ENCODE measurements around the gene PYCR2.
"Not testable (repeated sequence)": the region's sequence is repeated elsewhere in the genome, so short reads cannot be mapped to it uniquely, and the experiment has no call there.

Gene PYCR2

DNA sequence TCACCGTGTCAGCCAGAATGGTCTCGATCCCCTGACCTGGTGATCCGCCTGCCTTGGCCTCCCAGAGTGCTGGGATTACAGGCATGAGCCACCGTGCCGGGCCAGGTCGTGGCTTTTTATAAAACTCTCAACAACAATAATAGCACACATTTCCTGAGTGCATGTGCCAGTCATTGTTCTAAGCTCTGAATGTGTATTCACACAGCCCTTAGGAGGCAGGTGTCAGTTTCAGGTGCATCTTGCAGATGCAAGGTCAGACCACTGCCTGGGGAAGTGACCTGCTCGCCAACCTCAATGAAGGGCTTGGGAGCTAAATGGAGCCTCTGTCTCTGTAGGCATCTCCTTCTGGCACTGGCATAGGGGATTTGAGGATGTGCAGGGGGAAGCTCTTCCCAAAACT lies 18.5 kb upstream of the PYCR2 start:
- DNase-seq (ENCODE audit: low read depth in 3 of 3), result no peak

DNA sequence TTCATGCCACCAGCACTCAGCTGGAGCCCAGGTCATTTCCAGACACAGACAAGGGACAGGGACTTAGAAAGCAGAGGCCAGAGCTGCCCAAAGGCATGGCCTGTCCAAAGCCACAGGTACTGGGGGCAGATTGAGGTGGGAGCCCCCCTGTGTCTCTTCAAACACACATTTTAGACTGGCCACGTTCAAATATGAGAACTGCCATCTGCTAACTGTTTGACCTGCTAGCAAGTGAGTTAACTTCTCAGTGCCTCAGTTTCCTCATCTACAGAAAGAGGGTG lies 17.8 kb upstream of the PYCR2 start:
- no peak for DNase-seq (ENCODE audit: low read depth in 3 of 3)

DNA sequence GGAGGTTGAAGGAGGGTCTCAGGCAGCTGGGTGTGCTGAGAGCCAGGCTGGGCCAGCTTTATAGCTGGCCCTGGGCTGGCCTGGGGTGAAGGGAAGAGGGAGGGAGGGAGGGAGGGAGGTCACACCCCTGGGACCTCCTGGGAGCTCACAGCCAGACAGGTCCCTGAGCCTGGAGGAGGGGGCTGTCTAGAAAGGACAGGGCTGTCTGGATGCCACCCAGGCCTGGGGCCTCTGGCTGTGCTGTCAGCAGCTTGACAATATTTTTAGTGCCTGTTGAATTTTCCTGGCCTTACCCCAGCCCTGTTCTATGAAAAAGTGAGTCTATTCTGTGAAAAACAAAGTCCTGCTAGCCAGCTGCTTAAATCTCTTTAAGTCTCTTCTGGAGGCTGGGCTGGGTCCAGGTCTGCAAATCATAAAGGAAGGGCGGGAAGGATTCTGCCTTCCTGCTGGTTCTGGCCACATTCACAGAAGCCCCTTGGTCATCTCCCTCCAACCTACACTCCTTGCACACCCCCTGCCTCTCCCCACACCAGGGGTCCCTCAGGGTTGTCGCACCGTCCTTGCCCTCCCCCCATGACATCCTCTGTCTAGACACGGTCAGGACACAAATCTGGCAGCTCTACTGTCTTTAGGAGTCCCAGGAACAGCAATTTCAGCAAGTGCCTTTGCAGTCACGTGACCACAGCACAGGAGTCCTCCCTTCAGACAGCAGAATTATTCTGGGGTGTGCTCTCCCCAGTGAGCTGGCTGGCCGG lies 17.3 kb upstream of the PYCR2 start, which contains the start of gene LEFTY2:
Gene LEFTY2 (minus strand): TSS at position 34 of the 755 bp plus-strand sequence. CDS start 80 bp downstream, outside the sequence.
- no peak for DNase-seq (ENCODE audit: low read depth in 3 of 3)

DNA sequence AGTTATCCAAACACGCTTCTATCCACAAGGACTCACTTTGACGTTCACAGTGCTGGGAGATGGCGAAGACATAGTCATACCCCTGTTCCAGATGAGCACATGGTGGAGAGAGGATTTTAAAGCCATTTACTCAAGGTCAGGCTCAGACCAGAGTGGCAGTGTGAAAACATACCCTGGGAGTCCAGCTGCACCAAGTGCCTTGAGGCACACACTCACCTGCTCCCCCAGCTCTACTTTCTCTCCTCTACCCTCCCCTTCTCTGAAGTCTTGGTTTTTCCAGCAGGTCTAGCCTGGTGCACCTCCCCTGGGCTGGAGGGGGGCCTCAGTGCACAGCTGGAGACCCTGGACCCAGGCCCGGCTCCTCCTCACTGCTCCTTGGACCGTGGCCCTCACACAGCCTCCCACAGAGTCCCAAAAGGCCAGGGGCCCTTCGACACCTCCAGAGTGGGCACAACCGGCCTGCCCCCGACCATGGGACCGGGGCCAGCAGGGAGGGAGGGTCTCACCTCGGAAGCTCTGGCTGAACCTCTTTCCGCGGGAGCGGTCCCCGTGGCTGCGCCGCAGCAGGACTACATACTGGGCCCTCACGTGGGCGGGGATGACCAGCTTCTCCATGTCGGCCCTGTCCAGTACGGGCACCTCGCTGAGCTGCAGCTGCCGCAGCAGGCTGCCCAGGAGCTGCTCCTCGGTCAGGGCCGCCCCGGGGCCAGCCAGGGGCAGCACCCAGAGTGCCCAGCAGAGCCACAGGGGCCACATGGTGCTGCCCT lies 16.5 kb upstream of the PYCR2 start:
- DNase-seq (ENCODE audit: low read depth in 3 of 3), result no peak

DNA sequence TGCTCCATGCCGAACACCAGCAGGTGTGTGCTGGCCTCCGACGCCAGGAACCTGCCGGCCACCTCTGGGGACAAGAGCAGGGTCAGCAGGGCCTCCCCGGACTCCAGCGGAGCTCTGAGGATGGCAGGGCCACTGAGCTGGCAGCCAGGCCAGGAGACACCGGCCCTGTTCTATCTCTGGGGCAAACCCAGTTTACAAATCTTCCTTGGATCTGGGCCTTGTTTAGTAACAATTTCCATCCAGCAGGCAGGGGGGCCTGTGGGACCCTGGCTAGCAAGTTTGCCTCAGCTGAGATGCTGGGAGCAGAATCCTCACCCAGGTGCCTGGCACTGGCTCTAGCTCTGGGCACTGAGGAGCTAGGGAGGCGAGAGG lies 15.9 kb upstream of the PYCR2 start:
- not testable (repeated sequence) for DNase-seq (ENCODE audit: low read depth in 3 of 3)

DNA sequence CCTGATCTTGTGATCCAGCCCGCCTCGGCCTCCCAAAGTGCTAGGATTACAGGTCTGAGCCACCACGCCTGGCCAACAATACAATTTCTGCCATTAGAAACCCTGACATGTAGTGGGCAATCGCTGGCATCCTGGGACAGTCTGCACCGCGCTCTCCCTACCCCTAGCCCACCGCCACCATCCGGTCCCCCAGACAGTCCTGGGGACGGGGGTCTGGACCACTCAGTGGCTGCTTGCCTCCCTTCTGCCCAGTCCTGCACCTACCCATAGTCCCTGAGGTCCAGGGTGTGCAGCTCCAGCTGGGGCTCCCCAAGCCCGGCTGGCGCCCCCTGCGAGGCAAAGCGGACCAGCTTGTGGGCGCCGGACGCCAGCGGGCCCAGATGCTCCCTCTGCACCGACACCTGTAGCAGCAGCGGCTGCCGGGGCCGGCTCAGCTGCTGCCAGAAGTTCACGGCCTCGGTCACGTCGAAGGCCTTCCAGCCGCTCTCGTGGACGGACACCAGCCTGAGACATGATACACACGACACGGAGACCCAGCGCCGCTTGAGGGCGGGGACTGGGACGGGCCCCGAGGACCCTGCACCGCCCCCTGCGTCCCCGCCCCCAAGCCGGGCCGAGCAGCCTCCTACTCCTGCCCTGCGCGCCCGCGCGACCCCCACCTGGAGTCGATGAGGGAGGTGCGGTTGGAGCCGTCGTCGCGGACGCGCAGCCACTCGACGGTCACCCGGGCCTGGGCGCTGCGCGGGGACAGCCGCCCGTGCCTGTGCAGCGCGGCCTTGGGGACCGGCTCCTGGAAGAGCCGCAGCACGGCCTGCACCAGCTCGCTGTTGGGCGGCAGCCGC lies 15.3 kb upstream of the PYCR2 start:
- DNase-seq (ENCODE audit: low read depth in 3 of 3), result not testable (repeated sequence)

DNA sequence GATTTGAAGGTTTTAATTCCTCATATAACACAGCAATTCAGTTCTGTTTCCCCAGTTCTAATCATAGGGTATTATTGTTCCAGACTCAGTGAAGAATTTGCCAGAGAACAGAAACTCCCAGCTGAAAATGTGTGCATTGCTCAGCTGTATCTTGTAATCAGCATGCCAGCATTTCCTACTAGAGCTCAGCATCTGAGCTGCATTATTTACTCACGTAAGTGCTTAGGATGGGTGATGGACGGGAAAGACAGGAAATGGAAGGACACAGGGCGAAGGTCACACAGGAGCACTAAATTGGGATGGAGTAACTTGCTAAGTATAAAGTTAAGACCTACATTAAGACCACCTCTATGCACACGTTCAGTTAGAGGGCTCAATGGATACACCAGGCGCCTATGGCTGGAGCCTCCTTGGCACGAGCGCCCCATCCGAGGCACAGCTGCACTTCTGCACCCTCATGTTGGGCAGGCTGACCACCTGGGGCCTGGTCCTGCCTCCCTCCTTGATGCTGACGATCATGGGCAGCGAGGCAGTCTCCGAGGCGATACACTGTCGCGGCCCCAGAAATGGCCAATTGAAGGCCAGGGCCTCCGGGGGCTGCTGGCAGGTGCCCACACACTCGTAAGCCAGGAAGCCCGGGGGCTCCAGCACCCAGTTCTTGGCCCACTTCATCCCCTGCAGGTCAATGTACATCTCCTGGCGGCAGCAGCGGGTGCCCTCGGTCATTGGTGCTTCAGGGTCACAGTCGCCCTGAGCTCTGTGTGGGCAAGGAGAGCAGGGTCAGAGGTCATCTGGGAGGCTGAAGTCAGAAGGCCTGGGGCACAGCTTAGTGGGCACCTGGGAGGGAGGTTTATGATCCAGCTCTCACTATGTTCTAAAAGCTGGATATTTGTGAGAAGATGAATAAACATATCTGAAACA lies 13.3 kb upstream of the PYCR2 start:
- DNase-seq (ENCODE audit: low read depth in 3 of 3), result no peak

DNA sequence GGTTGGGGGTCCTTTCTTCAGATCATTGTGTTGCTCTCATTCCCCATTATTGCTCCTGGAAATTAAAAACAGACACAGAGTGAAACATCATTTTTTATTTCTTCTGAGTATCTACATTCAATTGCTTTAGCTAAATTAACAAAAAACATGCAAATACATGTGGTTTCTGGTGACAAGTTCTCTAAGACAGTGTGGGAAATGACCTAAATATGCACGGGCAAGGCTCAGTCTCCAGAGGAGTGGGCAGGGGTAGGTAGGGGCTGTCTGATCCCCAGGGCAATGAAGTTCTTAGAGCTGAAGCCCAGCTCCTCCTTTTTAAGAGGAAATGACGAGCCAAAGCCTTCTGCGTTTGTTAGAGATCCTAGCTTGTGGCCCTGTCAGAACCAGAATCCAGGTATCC lies 12.5 kb upstream of the PYCR2 start:
- DNase-seq (ENCODE audit: low read depth in 3 of 3), result no peak

DNA sequence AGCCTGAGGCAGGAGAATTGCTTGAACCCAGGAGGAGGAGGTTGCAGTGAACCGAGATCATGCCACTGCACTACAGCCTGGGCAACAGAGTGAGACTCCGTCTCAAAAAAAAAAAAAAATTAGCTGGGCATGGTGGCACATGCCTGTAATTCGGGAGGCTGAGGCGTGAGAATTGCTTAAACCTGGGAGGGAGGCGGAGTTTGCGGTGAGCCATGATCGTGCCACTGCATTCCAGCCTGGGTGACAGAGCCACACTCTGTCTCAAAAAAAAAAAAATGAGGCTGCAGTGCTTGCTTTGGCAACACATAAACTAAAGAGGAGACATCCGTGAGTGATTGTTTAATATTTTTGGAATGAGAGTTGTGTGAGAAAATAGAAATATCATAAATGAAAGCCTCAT lies 12.0 kb upstream of the PYCR2 start:
- not testable (repeated sequence) for DNase-seq (ENCODE audit: low read depth in 3 of 3)

DNA sequence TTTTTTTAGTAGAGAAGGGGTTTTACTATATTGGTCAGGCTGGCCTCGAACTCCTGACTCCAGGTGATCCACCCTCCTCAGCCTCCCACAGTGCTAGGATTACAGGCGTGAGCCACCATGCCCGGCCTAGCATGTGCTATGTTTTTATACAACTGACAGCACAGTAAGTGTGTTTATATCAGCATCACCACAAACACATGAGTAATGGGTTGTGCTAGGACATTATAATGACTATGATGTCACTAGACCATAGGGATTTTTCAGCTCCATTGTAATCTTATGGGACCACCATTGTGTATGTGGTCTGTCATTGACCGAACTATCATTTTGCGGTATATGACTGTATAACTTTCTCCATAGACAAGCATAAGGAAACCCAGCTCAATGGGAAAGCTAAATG lies 10.7 kb upstream of the PYCR2 start:
- DNase-seq (ENCODE audit: low read depth in 3 of 3), result no peak

DNA sequence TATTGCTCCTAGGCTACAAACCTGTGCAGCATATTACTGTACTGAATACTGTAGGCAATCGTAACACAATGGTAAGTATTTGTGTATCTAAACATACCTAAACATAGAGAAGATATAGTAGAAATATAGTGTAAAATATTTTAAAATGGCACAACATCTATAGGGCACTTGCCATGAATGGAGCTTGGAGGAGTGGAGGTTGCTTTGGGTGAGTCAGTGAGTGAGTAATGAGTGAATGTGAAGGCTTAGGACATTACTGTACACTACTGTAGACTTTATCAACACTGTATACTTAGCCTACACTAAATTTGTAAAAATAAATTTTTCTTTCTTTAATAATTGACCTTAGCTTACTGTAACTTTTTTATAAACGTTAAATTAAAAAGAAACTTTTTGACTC lies 9.0 kb upstream of the PYCR2 start:
- DNase-seq (ENCODE audit: low read depth in 3 of 3), result no peak

DNA sequence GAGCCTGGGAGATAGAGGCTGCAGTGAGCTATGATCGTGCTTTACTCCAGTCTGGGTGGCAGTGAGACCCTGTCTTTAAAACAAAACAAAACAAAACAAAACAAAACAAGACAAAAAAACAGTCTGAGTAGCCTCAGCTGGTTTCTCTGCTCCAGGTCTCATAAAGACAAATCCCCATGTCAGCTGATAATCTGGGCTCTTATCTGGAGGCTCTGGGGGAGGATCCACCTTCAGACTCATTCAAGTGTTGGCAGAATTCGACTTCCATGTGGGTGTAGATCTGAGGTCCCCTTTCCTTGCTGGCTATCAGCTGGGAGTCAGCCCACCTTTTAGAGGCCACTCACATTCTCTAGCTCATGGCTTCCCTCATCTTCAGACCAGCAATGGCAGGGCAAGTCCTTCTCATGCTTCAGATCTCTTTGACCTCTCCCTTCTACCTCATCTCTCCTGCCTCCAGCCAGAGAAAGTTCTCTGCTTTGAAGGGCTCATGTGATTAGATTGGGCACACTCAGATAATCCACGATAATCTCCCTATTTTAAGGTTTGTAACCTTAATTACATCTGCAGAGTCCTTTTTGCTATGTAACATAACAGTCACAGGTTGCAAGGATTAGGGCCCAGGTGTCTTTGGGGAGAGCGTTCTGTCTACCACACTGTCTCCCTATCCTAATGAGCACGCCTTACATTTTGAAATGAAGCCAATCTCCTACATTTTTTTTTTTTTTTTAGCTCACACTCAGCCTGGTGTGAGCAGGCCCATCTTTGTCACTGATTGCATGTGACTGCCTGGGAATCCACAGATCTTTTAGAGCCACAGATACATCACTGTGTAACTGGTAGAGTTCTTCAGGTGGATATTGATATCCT lies 7.5 kb upstream of the PYCR2 start:
- DNase-seq (ENCODE audit: low read depth in 3 of 3), result no peak

DNA sequence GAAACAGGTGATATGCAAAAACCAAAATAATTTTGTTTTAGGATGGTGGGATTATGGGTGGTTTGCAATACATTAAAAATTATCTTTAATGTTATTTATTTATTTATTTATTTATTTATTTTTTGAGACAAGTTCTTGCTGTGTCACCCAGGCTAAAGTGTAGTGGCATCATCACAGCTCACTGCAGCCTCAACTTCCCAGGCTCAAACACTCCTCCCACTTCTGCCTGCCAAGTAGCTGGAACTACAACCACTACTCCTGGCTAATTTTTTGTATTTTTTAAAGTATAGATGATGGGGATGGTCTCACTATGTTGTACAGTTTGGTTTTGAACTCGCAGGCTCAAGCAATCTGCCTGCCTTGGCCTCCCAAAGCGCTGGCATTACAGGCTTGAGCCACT lies 6.5 kb upstream of the PYCR2 start:
- no peak for DNase-seq (ENCODE audit: low read depth in 3 of 3)

DNA sequence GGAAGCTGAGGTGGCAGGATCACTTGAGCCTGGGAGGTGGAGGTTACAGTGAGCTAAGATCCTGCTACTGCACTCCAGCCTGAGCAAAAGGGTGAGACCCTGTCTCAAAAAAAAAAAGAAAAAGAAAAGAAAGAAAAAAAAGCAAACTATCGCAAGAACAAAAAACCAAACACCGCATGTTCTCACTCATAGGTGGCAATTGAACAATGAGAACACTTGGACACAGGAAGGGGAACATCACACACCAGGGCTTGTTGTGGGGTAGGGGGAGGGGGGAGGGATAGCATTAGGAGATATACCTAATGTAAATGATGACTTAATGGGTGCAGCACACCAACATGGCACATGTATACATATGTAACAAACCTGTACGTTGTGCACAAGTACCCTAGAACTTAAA lies 5.4 kb upstream of the PYCR2 start:
- DNase-seq (ENCODE audit: low read depth in 3 of 3), result not testable (repeated sequence)

DNA sequence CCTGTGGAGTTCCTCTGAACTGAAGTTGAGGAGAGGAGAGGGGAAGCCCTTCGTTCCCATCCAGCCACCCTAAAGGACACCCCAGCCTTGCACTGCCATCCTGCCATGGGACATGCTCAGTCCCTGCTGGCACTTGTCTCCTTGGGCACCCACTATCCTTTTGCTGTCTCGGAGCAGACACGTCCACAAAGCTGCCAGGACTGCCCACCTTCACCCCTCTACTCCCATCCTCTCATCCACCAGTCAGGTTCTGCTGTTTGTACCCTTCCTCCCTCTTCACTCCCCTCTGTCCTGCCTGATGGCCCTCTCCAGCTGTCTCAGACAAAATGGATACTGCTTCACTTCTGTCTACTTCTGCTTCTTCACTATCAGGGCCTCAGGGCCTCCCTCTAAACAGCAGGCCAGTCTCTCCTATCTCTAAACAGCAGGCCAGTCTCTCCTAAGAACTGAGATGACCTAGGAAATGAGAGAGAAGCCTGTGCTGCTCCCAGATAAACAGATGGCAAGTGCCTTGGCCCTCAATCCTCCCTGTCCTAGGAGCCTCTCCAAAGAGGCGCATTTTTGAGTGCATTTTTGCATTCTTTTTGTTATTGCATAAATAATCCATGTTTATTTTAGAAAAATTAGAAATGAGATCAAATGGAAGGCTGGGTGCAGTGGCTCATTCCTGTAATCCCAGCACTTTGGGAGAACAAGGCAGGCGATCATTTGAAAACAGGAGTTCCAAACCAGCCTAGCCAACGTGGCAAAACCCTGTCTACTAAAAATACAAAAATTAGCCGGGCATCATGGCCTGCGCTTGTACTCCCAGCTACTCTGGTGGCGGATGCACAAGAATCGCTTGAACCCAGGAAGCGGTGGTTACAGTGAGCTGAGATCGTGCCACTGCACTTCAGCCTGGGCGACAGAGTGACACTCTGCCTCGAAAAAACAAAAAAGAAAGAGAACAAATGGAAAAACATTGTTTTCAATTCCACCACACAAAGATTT lies 4.4 kb upstream of the PYCR2 start:
- no peak for DNase-seq (ENCODE audit: low read depth in 3 of 3)

DNA sequence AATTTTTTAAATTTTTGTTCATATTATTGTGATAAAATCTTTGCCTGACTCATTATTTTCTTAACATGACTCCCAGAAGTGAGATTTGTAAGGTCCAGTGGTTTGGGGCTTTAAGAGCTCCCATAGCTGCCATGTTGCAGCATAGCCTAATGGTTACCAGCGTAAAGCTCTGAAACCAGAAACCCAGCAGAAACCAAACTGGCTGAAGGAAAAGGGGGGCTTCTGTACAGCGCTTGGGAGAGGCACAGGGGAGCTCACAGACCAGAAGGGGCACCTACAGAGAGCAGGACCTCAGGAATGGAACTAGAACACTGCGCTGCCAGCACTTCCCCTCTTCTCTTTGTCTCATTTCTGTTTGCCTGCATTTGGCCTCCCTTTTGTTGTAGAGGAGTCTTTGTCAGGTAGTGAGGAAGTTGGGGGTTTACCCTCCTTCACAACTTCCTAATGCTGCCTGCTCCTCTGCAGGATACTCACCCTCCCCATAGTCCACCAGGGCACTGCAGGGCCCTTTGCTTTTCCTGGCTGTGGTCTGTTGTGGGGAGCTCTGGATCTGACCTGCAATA lies 2.6 kb upstream of the PYCR2 start:
- no peak for DNase-seq (ENCODE audit: low read depth in 3 of 3)

DNA sequence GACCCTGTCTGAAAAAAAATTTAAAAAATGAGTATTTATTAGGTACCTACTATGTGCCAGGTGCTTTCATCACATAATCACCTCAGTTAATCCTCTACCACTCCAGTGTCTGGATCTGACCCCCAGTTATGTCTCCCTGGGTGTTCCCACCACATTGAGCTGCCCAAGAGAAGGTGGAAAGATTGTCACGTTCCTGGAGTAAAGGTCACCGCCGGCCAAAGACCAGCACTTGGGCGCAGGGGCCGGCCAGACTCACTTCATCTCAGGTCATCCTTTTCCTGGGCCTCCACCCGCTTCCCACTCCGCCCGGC lies 714 bp downstream of the PYCR2 start:
- no peak for DNase-seq (ENCODE audit: low read depth in 3 of 3)

DNA sequence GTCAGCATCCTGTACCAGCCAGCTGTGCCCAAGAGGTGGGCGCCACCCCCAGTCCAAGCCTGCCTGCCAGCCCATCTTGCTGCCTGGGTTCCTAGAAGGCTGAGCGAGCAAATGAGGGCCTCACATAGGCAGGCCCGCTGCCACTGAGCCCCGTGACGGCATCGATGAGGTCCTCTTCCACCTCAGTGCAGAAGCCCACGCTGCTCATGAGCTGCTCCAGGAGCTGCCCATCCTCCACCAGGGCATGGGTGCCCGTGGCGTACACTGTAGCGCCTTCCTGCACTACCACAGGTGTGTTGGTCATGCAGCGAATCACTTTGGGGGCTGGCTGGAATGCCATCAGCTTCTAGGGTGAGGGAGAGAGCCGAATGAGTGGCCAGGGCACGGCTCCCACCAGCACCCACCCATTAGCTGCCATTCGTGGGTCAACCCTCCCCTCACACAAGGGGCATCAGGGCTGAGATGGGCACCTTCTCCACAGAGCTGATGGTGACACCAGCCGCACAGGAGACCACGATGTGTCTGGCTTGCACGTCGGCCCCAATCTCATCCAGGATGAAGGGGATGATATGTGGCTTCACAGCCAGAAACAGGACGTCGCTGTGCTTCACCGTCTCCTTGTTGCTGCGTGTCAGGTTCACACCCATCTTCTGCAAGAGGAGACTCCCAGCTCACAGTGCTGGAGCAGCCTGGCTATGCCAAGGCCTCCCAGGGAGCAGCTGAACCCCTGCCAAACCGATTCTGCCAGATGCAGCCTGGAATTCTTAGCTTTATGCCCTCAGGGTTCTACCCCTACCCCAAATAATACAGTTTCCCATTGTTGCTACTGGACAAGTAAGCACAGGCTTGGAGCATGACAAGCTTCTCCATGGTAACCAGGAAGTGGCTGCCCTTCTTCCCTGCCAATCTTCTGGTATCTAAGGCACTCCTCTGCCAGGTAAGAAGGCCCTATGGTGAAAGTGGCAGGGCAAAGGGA lies 2.0 kb downstream of the PYCR2 start:
- DNase-seq (ENCODE audit: low read depth in 3 of 3), result no peak
